ENCODE measurements around the gene TACSTD2.

DNA sequence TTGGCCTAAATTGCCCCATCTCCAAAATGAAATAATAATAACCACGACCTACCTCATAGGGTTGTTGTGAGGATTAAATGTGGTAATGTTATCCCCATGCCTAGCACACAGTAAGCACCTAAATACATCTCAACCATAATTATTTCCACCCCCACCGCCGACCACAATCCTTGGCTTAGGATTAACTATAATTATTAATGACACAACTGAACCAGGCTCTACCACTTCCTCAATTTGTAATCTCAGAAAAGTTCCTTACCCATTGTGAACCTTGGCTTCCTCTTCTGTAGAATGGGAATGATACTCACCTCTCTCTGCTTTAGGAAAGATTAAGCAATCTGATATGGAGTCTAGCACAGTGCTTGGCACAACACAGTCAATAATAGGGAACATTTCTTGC lies 44.3 kb upstream of the TACSTD2 start:
- TF ChIP-seq RXRB (CRISPR knock-in tag; IDR thresholded peaks at IDR 0.05; ENCODE audit: borderline replicate concordance) (no peak), PHF20 (CRISPR knock-in tag; IDR thresholded peaks at IDR 0.05) (no peak), POLR2AphosphoS5 (IDR thresholded peaks at IDR 0.05; ENCODE audit: low read depth, low read length) (no peak), POLR2A (IDR thresholded peaks at IDR 0.05; ENCODE audit: insufficient read depth in 1 of 2, low read depth in 2 of 2, low read length in 2 of 2) (no peak), HES4 (CRISPR knock-in tag; IDR thresholded peaks at IDR 0.05; ENCODE audit: borderline replicate concordance) (no peak), SMYD3 (CRISPR knock-in tag; IDR thresholded peaks at IDR 0.05) (no peak), JUND (CRISPR knock-in tag; IDR thresholded peaks at IDR 0.05) (no peak)
- TF ChIP-seq, protein P1, sequence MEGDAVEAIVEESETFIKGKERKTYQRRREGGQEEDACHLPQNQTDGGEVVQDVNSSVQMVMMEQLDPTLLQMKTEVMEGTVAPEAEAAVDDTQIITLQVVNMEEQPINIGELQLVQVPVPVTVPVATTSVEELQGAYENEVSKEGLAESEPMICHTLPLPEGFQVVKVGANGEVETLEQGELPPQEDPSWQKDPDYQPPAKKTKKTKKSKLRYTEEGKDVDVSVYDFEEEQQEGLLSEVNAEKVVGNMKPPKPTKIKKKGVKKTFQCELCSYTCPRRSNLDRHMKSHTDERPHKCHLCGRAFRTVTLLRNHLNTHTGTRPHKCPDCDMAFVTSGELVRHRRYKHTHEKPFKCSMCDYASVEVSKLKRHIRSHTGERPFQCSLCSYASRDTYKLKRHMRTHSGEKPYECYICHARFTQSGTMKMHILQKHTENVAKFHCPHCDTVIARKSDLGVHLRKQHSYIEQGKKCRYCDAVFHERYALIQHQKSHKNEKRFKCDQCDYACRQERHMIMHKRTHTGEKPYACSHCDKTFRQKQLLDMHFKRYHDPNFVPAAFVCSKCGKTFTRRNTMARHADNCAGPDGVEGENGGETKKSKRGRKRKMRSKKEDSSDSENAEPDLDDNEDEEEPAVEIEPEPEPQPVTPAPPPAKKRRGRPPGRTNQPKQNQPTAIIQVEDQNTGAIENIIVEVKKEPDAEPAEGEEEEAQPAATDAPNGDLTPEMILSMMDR (CRISPR knock-in tag; IDR thresholded peaks at IDR 0.05): no peak

All from HepG2 (cell line).